Measurements from ENCODE around the gene PLD2.

The PLD2 gene

GRCh38 chr17:4806777-4807604 is at the start of gene PLD2:
TSS of gene PLD2 (plus strand) at chr17:4807152. CDS start at chr17:4807773, 621 bp downstream.
- DNase-seq: no peak

GRCh38 chr17:4759776-4760236 is 47.1 kb upstream of the PLD2 start:
- DNase-seq: no peak

- DNase-seq: peak; percentile 22
Measured at GRCh38 chr17:4764595-4764994, 42.4 kb upstream of the PLD2 start.

- DNase-seq: no peak
Measured at GRCh38 chr17:4766201-4766600, 40.8 kb upstream of the PLD2 start.

DNA sequence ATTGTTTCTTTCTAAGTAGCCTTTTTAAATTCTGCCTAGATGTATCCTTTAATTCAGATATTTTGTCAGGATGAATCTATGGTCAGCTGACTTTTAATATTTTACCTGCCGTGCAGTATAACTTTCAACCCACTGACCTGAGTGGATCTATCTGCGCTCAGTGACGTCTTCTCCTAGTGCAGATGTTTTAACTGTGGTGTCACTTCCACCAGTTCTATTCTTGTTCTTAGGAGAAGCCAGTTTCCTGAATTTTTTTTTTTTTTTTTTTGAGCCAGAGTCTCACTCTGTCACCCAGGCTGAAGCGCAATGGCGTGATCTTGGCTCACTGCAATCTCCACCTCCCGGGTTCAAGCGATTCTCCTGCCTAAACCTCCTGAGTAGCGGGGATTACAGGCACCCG is 40.2 kb upstream of the PLD2 start:
- no peak for DNase-seq

- no peak for DNase-seq
Measured at GRCh38 chr17:4768298-4768697, 38.7 kb upstream of the PLD2 start.

- DNase-seq: no peak
Measured at GRCh38 chr17:4769628-4770027, 37.3 kb upstream of the PLD2 start.

GRCh38 chr17:4771519-4772234 is 35.3 kb upstream of the PLD2 start, which contains the start of gene TM4SF5:
TSS of gene TM4SF5 (plus strand) at chr17:4771886. CDS start at chr17:4771923, 37 bp downstream.
- DNase-seq: no peak

- DNase-seq: no peak
Measured at GRCh38 chr17:4772235-4772613, 34.7 kb upstream of the PLD2 start.

DNA sequence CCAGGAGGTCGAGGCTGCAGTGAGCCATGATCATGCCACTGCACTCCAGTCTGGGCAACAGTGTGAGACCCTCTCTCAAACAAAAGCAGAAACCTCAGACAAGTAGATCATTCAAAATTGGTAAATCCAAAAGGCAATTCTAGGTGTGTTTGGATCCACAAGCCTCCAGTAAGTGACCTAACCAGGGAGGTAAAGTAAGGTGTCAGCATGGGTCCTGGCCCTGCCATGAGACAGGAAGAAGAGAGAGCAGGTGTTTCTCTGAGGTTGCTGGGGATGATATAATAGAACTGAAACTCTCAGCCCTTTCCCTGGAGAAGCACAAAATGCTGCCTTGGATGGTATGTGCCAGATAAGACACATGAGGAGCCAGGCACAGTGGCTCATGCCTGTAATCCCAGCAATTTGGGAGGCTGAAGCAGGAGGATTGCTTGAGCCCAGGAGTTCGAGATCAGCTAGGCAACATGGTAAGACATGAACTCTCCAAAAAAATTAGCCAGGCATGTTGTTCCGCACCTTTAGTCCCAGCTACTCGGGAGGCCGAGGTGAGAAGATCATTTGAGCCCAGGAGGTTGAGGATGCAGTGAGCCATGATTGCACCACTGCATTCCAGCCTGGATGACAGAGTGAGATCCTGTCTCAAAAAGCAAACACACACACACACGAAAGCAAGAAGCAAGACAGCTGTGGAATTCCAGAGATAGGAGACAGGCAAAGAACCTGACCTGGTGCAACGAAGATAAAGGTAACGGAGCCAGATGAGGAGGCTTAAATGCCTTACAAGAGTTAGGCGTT is 28.8 kb upstream of the PLD2 start:
- no peak for DNase-seq

GRCh38 chr17:4780325-4780955 is 26.5 kb upstream of the PLD2 start:
- no peak for DNase-seq

DNA sequence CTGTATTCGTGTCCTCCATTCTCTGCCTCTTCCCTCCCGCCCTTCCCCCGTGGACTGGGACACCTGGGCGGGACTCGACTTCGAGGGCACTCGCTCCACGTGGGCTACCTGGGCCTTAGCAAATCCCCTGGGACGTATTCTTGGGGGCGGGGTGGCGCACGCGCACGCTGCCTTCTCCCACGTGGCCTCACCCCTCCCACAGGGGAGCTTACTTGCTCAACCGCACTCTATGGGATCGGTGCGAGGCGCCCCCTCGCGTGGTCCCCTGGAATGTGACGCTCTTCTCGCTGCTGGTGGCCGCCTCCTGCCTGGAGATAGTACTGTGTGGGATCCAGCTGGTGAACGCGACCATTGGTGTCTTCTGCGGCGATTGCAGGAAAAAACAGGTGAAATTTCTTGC is 24.3 kb upstream of the PLD2 start:
- no peak for DNase-seq

DNA sequence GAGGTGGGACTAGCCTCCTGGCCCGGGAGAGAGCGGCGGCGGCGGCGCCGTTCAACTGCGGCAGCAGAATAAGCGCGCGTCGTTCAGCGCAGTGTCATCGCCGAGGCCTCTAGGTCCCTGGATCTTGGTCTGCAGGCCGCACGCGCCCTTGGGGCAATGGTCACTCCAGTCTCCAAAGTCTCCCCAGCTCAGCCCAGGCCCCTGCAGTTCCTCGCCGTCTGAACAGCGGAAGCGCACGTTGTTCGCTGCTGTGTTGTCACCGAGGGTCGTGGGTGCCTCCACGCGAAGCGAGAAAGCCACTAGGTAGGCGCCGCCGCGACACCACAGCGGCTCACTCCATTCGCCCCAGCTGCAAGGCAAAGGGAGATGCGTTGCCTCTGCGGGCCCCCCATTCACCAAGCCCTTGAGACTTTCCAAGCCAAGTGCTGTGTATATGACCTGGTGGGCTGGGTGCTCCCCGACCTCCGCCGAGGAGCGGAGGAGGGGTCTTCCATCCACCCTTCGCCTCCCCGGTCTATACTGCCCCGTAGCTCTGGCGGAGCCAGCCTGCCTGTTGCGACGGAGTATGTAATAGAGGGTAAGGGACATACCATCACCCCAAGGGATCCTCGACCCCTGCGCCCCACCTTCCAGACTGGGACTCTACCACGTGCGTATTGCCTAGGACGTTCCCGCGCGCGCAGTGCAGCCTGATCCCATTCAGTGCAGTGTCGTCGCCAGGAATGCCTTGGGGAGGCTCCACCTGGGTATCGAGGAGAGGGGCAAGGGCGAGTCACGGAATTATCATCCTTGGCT is 21.4 kb upstream of the PLD2 start:
- no peak for DNase-seq

DNA sequence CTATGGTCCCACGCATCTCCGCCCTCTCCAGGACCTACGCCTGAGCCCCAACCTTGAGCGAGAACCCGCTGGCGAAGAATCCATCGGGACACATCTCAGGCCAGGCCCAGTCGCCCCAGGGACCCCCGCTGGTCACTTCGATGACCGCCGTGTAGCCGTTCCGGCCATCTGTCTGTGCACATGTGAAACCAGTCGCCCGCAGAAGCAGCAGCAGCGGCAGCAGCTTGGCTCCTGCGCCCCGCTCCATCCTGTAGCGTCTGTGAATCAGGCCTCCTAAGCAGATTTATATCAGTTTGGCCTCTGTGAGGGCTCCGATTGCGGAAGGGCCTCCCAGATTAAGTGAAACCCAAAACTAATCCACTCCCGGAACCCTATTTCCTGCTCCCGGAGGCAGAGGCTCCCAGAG is 20.8 kb upstream of the PLD2 start, which contains the start of gene VMO1:
TSS of gene VMO1 (minus strand) at position 259 of the 406 bp plus-strand sequence. CDS start at position 247, 12 bp downstream.
- DNase-seq: no peak

DNA sequence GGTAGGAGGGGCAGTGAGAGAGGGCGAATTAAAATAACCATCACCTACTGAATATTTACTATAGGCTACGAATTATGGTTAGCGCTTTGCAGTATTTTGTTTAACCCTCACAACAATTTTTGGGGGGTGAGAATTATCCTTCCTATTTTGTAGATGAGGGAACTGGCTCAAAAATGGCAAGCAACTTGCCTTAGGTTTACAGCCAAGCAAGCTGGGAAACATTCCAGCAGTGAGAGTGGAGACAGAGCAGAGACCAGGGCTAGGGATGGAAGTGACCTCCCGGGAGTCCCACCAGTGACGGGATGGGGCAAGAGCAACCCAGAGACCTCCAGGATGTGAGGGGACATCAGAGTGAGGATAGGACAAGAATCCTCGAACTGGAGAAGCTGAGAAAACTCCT is 20.4 kb upstream of the PLD2 start:
- DNase-seq: no peak

DNA sequence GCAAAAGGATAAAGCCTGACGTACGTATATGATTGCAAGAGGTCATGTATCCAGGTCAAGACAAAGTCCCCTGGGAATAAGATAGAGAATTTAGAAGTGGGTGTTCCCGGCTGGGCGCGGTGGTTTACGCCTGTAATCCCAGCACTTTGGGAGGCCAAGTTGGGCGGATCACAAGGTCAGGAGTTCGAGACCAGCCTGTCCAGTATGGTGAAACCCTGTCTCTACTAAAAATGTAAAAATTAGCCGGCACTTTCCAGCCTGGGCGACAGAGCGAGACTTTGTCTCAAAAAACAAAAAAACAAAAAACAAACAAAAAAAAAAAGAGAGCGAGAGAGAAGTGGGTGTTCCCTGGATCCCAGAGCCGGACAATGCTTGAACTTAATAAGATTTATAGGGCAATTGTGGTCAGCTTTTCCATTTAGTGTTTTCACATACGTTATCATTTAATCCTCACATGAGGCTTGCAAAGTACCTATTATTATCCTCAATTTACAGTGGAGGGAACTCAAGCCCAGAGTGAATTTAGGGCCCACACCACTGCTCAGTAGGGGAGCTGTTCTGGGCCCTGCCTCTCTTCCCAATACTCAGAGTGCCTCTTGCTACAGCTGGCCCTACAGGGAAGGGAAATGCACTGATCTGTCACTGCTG is 18.7 kb upstream of the PLD2 start:
- no peak for DNase-seq

DNA sequence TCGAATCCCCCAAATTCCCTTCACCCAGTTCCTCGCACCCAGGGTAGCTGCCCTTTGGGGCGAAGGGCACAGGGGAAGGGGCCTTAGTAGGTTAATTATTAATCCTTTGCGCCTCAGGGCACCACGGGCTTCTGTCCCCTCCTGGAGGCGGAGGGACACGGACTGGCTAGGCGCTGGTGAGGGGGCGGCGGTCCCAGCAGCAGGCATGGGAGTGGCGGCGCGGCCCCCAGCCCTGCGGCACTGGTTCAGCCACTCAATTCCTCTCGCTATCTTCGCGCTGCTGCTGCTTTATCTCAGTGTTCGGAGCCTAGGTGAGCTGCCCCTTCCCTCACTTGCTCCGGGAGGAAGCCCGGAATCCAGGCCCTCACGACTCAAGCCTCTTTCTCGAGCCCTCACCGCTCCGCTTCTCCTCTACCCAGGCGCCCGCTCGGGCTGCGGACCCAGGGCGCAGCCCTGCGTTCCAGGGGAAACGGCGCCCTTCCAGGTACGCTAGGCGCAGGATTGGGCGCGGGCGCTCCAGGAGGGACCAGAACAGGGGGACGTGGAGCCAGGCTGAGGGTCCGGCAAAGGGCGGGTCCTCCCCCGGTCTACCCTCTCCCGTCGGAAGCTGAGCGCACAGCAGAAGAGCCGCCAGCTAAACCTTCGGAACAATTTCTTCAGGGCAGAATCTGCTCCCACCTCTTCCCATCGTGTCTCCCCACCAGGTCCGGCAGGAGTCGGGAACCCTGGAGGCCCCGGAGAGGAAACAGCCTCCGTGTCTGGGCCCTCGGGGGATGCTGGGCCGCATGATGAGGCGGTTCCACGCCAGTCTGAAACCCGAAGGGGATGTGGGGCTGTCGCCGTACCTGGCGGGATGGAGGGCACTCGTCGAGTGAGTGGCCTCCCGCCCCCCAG is 17.9 kb upstream of the PLD2 start, which contains the start of gene GLTPD2:
TSS of gene GLTPD2 (plus strand) at position 158 of the 894 bp plus-strand sequence. CDS start at position 206, 48 bp downstream.
- no peak for DNase-seq

DNA sequence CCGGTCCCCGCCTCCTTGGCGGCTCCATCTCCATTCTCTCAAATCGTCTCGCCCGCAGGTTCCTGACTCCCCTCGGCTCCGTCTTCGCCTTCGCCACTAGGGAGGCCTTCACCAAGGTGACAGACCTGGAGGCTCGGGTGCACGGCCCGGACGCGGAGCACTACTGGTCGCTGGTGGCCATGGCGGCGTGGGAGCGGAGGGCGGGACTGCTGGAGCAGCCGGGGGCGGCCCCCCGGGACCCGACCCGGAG is 17.3 kb upstream of the PLD2 start:
- DNase-seq: no peak

GRCh38 chr17:4789951-4790704 is 16.8 kb upstream of the PLD2 start:
- DNase-seq: peak; percentile 3

GRCh38 chr17:4790705-4791088 is 16.3 kb upstream of the PLD2 start:
- DNase-seq: no peak

All from GF-D8 (cell line).